Neural progenitor cell (in vitro differentiated cells): ENCODE results near the gene ABCC1. TPM values are rescaled to one million over a fixed set of nuclear protein-coding genes. Genes with fewer than 3 reads are reported as not detected.

Source experiments
- DNase-seq: peaks from one replicate; pipeline ENCODE4 v3.0.0-alpha.2; 2016; ENCODE audit warnings: low spot score
- H2AFZ ChIP-seq: fragments of 200-600 bp; sonication (generic); replicated peaks from 2 replicates; pipeline ENCODE4 v1.6.1; 2016; ENCODE audit warnings: antibody characterized with exemption
- H3F3A ChIP-seq: fragments of 200-600 bp; sonication (generic); 2 replicates; pipeline ENCODE4 v1.6.1; 2016; ENCODE audit warnings: antibody characterized with exemption, low read depth
- H3K27ac ChIP-seq: fragments of 200-600 bp; sonication (generic); 2 replicates; pipeline ENCODE4 v1.5.1; 2016; ENCODE audit warnings: mild to moderate bottlenecking
- H3K27me3 ChIP-seq: fragments of 200-600 bp; sonication (generic); 2 replicates; pipeline ENCODE4 v1.6.1; 2016; ENCODE audit warnings: mild to moderate bottlenecking, moderate library complexity
- H3K36me3 ChIP-seq: fragments of 200-600 bp; sonication (generic); 2 replicates; pipeline ENCODE4 v1.5.1; 2016
- H3K4me1 ChIP-seq: fragments of 200-600 bp; sonication (generic); 2 replicates; pipeline ENCODE4 v1.6.1; 2016; ENCODE audit warnings: mixed run types
- H3K4me2 ChIP-seq: fragments of 200-600 bp; sonication (generic); 2 replicates; pipeline ENCODE4 v1.6.1; 2016
- H3K4me3 ChIP-seq: fragments of 200-600 bp; sonication (generic); 2 replicates; pipeline ENCODE4 v1.5.1; 2016
- H3K79me2 ChIP-seq: fragments of 200-600 bp; sonication (generic); 2 replicates; pipeline ENCODE4 v1.6.1; 2016; ENCODE audit warnings: low read depth
- H3K9ac ChIP-seq: fragments of 200-600 bp; sonication (generic); 2 replicates; pipeline ENCODE4 v1.6.1; 2016
- H3K9me3 ChIP-seq: fragments of 200-600 bp; sonication (generic); 2 replicates; pipeline ENCODE4 v1.5.1; 2016; ENCODE audit warnings: low read depth
- H4K20me1 ChIP-seq: fragments of 200-600 bp; sonication (generic); 2 replicates; pipeline ENCODE4 v1.6.1; 2016; ENCODE audit warnings: low read depth
- H3K27ac Mint-ChIP-seq: 3 replicates; pipeline ENCODE4 v1.8.0; 2021; ENCODE audit warnings: mixed read lengths
- H3K27me3 Mint-ChIP-seq: 2 replicates; pipeline ENCODE4 v1.8.0; 2022; ENCODE audit warnings: low read depth, mild to moderate bottlenecking, inconsistent platforms, moderate library complexity, mixed read lengths; ENCODE audit not compliant: insufficient read depth
- H3K36me3 Mint-ChIP-seq: 3 replicates; pipeline ENCODE4 v1.8.0; 2021; ENCODE audit warnings: mixed read lengths
- H3K4me1 Mint-ChIP-seq: 3 replicates; pipeline ENCODE4 v1.8.0; 2021; ENCODE audit warnings: mixed read lengths
- H3K4me3 Mint-ChIP-seq: 3 replicates; pipeline ENCODE4 v1.8.0; 2021; ENCODE audit warnings: mild to moderate bottlenecking, moderate library complexity, mixed read lengths
- H3K9me3 Mint-ChIP-seq: 3 replicates; pipeline ENCODE4 v1.8.0; 2020; ENCODE audit warnings: mixed read lengths
- EZH2 ChIP-seq: fragments of 200-600 bp; sonication (generic); IDR thresholded peaks from 2 replicates; pipeline ENCODE4 v1.6.1; 2017; ENCODE audit warnings: antibody characterized with exemption, mild to moderate bottlenecking, moderate library complexity
- EZH2phosphoT487 ChIP-seq: fragments of 200-600 bp; sonication (generic); IDR thresholded peaks from 2 replicates; pipeline ENCODE4 v1.6.1; 2017; ENCODE audit warnings: antibody characterized with exemption
- total RNA-seq: library from RNA; depleted of rRNA; stranded (reverse); fragments of >200 nt; gene quantifications from 2 replicates; pipeline ENCODE4 v1.2.3, GENCODE V29; 2015; ENCODE audit warnings: low replicate concordance
- TF ChIP-seq, protein P1 (sequence below): fragments of 200-600 bp; sonication (generic); IDR thresholded peaks from 2 replicates; pipeline ENCODE4 v1.5.1; 2017; ENCODE audit warnings: antibody characterized with exemption, mild to moderate bottlenecking

Gene ABCC1
- total RNA-seq, 1 donor from 2014 or later: 17.5 TPM

DNA sequence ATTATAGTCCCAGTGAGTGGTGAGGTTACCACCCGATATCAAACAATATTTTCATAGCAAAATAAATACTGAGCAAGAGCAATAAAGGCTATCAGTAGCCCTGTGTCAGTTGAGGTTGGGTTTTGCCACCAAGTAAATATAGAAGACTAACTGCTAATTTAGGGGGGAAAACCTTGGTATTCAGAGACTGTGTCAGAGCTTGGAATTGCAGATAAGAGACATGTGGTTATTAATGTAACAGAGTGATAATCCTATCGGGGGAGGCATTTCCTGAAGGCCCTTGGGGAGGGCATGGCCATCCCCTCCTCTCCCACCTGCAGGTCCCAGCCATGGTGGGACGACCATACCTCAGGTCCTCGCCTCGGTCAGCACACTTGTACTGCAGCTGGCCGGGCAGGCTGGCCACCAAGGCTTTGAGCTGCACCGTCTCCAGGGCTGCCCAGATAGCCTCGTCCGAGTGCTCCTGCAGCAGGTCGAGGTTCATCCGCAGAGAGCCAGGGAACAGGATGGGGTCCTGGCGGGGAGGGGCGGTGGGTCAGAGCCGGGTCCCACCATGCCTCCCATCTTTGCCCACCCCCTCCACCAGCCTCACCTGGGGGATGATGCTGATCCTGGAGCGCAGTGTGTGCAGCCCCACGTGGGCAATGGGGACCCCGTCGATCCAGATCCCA, 205.0 kb downstream of the ABCC1 start:
- Histone ChIP-seq H3K27ac (no peak overlapping the region), H4K20me1 (no peaks in the 10 kb centered on the region), H3K4me3 (no peak overlapping the region), H3K9me3 (peaks cover 6% of the 10 kb centered on the region), H2AFZ (no peak overlapping the region), H3K36me3 (no peaks in the 10 kb centered on the region), H3K4me2 (no peak overlapping the region), H3K4me1 (no peaks in the 10 kb centered on the region), H3K79me2 (no peaks in the 10 kb centered on the region), H3K27me3 (no peaks in the 10 kb centered on the region), H3K9ac (no peak overlapping the region), H3F3A (no peaks in the 10 kb centered on the region)
- no peak for TF ChIP-seq EZH2phosphoT487
- TF ChIP-seq EZH2: no peak
- TF ChIP-seq, protein P1, sequence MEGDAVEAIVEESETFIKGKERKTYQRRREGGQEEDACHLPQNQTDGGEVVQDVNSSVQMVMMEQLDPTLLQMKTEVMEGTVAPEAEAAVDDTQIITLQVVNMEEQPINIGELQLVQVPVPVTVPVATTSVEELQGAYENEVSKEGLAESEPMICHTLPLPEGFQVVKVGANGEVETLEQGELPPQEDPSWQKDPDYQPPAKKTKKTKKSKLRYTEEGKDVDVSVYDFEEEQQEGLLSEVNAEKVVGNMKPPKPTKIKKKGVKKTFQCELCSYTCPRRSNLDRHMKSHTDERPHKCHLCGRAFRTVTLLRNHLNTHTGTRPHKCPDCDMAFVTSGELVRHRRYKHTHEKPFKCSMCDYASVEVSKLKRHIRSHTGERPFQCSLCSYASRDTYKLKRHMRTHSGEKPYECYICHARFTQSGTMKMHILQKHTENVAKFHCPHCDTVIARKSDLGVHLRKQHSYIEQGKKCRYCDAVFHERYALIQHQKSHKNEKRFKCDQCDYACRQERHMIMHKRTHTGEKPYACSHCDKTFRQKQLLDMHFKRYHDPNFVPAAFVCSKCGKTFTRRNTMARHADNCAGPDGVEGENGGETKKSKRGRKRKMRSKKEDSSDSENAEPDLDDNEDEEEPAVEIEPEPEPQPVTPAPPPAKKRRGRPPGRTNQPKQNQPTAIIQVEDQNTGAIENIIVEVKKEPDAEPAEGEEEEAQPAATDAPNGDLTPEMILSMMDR: no peak
- Mint-ChIP-seq H3K4me3 (no peak overlapping the region), H3K27ac (no peak overlapping the region), H3K4me1 (peaks cover 2% of the 10 kb centered on the region), H3K27me3 (peaks cover 4% of the 10 kb centered on the region), H3K9me3 (peaks cover 23% of the 10 kb centered on the region), H3K36me3 (no peaks in the 10 kb centered on the region)
- no peak for DNase-seq

DNA sequence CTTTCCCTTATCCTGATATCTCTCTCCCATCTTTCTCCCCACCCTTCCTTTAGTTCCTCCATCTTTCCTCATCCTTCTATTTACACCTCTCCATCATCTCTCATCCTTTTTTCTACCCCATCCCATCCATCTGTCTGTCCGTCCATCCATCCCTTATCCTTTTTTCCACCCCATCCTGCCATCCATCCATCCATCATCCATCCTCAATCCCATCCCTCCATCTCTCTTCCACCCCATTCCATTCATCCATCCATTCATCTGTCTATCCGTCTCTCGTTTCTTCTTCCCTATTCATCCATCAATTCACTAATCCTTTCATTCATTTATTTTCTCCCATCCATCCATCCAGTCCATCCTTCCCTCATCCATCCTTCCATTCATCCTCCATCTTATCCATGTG, 205.8 kb downstream of the ABCC1 start:
- no peak for TF ChIP-seq EZH2
- TF ChIP-seq EZH2phosphoT487: no peak
- TF ChIP-seq, protein P1: no peak
- no peaks in the 10 kb centered on the region for H3K36me3 Mint-ChIP-seq

DNA sequence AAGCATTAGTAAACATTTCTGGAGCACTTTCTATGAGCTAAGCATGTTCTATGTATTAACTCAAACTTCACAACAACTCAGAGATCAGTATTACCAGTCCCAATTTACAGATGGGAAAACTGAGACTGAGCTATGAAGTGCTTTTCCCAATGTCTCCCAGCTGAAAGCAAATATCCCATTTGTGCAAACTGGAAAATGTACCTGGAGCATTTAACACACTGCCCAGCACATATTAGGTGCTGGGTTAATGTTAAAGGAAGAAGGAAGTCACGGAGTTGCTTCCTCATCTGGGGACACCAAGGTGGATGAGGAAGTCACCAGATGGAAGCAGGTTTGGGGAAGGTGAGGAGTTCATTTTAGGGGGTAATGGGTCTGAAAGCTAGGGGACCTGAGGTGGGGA, 207.8 kb downstream of the ABCC1 start:
- Histone ChIP-seq H3K36me3 (no peaks in the 10 kb centered on the region), H3K4me1 (no peaks in the 10 kb centered on the region), H2AFZ (no peak overlapping the region), H4K20me1 (no peaks in the 10 kb centered on the region), H3K79me2 (no peaks in the 10 kb centered on the region), H3K9ac (no peak overlapping the region), H3F3A (no peaks in the 10 kb centered on the region), H3K27me3 (no peaks in the 10 kb centered on the region), H3K9me3 (peaks cover 6% of the 10 kb centered on the region), H3K27ac (no peak overlapping the region), H3K4me3 (no peak overlapping the region), H3K4me2 (no peak overlapping the region)
- Mint-ChIP-seq H3K4me1 (no peaks in the 10 kb centered on the region), H3K36me3 (no peaks in the 10 kb centered on the region), H3K9me3 (peaks cover 41% of the 10 kb centered on the region), H3K27me3 (peaks cover 4% of the 10 kb centered on the region), H3K4me3 (no peak overlapping the region), H3K27ac (no peak overlapping the region)
- TF ChIP-seq EZH2phosphoT487 (no peak), EZH2 (no peak)
- TF ChIP-seq, protein P1: no peak
- DNase-seq: no peak

More for the DNA sequence above, 205.8 kb downstream of the ABCC1 start:
- Histone ChIP-seq H3K79me2 (no peaks in the 10 kb centered on the region), H3F3A (no peaks in the 10 kb centered on the region), H3K9me3 (peaks cover 6% of the 10 kb centered on the region), H2AFZ (no peak overlapping the region), H3K4me2 (no peak overlapping the region), H3K27ac (no peak overlapping the region), H3K27me3 (no peaks in the 10 kb centered on the region), H4K20me1 (no peaks in the 10 kb centered on the region), H3K36me3 (no peaks in the 10 kb centered on the region), H3K4me1 (no peaks in the 10 kb centered on the region), H3K4me3 (no peak overlapping the region), H3K9ac (no peak overlapping the region)
- Mint-ChIP-seq H3K27me3 (peaks cover 4% of the 10 kb centered on the region), H3K27ac (no peak overlapping the region), H3K4me3 (no peak overlapping the region), H3K9me3 (peaks cover 29% of the 10 kb centered on the region), H3K4me1 (peaks cover 2% of the 10 kb centered on the region)
- no peak for DNase-seq
